Endothelial cell of umbilical vein (primary cell): ENCODE data around the gene C1orf210. TPM values are rescaled to one million over a fixed set of nuclear protein-coding genes. Genes with fewer than 3 reads are reported as not detected.

Experiments
- BruUV-seq: library from RNA; stranded (reverse); fragments of 400-500 nt; replicated peaks from 2 replicates; lab custom pipeline; 2021; lab: Mats Ljungman, UMichigan
- CTCF ChIA-PET: fragments of 300-600, 350-600 bp; sonication (Branson Sonifier 250); formaldehyde crosslinking; loops from one replicate; lab custom pipeline; 2021; ENCODE audit warnings: antibody characterized with exemption, inconsistent platforms; lab: Charles Lee
- POLR2A ChIA-PET: fragments of 300-600, 350-600 bp; sonication (Branson Sonifier 250); formaldehyde crosslinking; loops from one replicate; lab custom pipeline; 2021; ENCODE audit warnings: antibody characterized with exemption, inconsistent platforms; lab: Charles Lee
- DNase-seq: peaks from one replicate; pipeline ENCODE4 v3.0.0-alpha.2; 2011; ENCODE audit warnings: low read depth, low spot score
- FAIRE-seq: peaks from 2 replicates; lab custom pipeline; 2011; peaks lifted over from hg19 to GRCh38; lab: Jason Lieb, UNC
- H2AFZ ChIP-seq: 2 replicates; pipeline ENCODE4 v1.6.0; 2012; ENCODE audit warnings: low read depth, low read length, control low read depth, inconsistent platforms
- H3K27ac ChIP-seq: 2 replicates; pipeline ENCODE4 v1.5.1; 2011; ENCODE audit warnings: low read depth, mild to moderate bottlenecking, control low read depth, low read length, moderate library complexity; ENCODE audit not compliant: insufficient read depth
- H3K27me3 ChIP-seq, 2 experiments: 2 replicates each; pipeline versions ENCODE4 v1.6.0 to v1.6.1; 2011; ENCODE audit warnings: low read length in 2 of 2, mixed read lengths in 1 of 2; ENCODE audit not compliant: control insufficient read depth in 2 of 2, insufficient read depth in 2 of 2
- H3K36me3 ChIP-seq, 2 experiments: 2 replicates in 1 of 2; 3 replicates in 1 of 2; pipeline ENCODE4 v1.5.1; 2011; ENCODE audit warnings: low read length in 2 of 2, mild to moderate bottlenecking in 1 of 2, moderate library complexity in 1 of 2; ENCODE audit not compliant: control insufficient read depth in 2 of 2, insufficient read depth in 2 of 2; ENCODE audit errors: extremely low read depth in 1 of 2
- H3K4me1 ChIP-seq: 3 replicates; pipeline ENCODE4 v1.5.1; 2011; ENCODE audit warnings: mild to moderate bottlenecking, low read length; ENCODE audit not compliant: control insufficient read depth, insufficient read depth; ENCODE audit errors: extremely low read depth
- H3K4me2 ChIP-seq: 2 replicates; pipeline ENCODE4 v1.6.1; 2011; ENCODE audit warnings: low read length, control low read depth, mixed read lengths; ENCODE audit not compliant: insufficient read depth
- H3K4me3 ChIP-seq, 3 experiments: fragments of 200-600 bp in 1 of 3; sonication (generic), shearing (Covaris generic) in 1 of 3; replicated peaks in 1 of 3; 2 replicates each; pipeline ENCODE4 v1.5.1; 2011 to 2016; ENCODE audit warnings: control low read depth in 3 of 3, low read length in 3 of 3, mild to moderate bottlenecking in 2 of 3, inconsistent platforms in 1 of 3, low read depth in 1 of 3, moderate library complexity in 1 of 3; ENCODE audit not compliant: insufficient read depth in 1 of 3
- H3K79me2 ChIP-seq: 2 replicates; pipeline ENCODE4 v1.6.0; 2012; ENCODE audit warnings: low read length, inconsistent platforms; ENCODE audit not compliant: control insufficient read depth, insufficient read depth
- H3K9ac ChIP-seq: replicated peaks from 2 replicates; pipeline ENCODE3; 2011; ENCODE audit warnings: low read length, control low read depth; ENCODE audit not compliant: insufficient read depth; ENCODE audit errors: extremely low read depth
- H3K9me1 ChIP-seq: replicated peaks from 3 replicates; pipeline ENCODE4 v1.6.0; 2011; ENCODE audit warnings: mild to moderate bottlenecking, low read length; ENCODE audit not compliant: control insufficient read depth, insufficient read depth; ENCODE audit errors: extremely low read depth
- H3K9me3 ChIP-seq: replicated peaks from 2 replicates; pipeline ENCODE4 v1.5.1; 2012; ENCODE audit warnings: low read length, inconsistent platforms; ENCODE audit not compliant: control insufficient read depth, insufficient read depth
- H4K20me1 ChIP-seq: replicated peaks from 2 replicates; pipeline ENCODE3; 2011; ENCODE audit warnings: mild to moderate bottlenecking, low read length; ENCODE audit not compliant: control insufficient read depth, insufficient read depth; ENCODE audit errors: extremely low read depth
- CTCF ChIP-seq, 2 donors: IDR thresholded peaks; 1 replicate in 1 of 2; 2 replicates in 1 of 2; pipeline ENCODE4 v1.5.1; 2011; ENCODE audit warnings: low read length in 2 of 2, mild to moderate bottlenecking in 2 of 2, moderate library complexity in 2 of 2, control low read depth in 1 of 2, inconsistent platforms in 1 of 2, low read depth in 1 of 2; ENCODE audit not compliant: insufficient read depth in 1 of 2; ENCODE audit errors: extremely low read depth in 1 of 2
- EZH2 ChIP-seq: IDR thresholded peaks from 2 replicates; pipeline ENCODE4 v1.6.1; 2012; ENCODE audit warnings: borderline replicate concordance, low read depth, mild to moderate bottlenecking, moderate library complexity, low read length, inconsistent platforms; ENCODE audit not compliant: severe bottlenecking
- FOS ChIP-seq: IDR thresholded peaks from 2 replicates; pipeline ENCODE4 v1.6.1; 2011; ENCODE audit warnings: mild to moderate bottlenecking, low read length, moderate library complexity, borderline replicate concordance; ENCODE audit not compliant: insufficient read depth
- GATA2 ChIP-seq: IDR thresholded peaks from 2 replicates; pipeline ENCODE4 v1.7.0; 2011; ENCODE audit warnings: low read depth, mild to moderate bottlenecking, moderate library complexity, mixed read lengths, low read length; ENCODE audit not compliant: insufficient read length, insufficient read depth
- JUN ChIP-seq: IDR thresholded peaks from 2 replicates; pipeline ENCODE4 v1.6.1; 2011; ENCODE audit warnings: borderline replicate concordance, low read depth; ENCODE audit not compliant: insufficient read length, insufficient read depth
- MAX ChIP-seq: IDR thresholded peaks from 2 replicates; pipeline ENCODE4 v1.6.1; 2011; ENCODE audit not compliant: insufficient read depth, insufficient read length
- MYC ChIP-seq: IDR thresholded peaks from one replicate; pipeline ENCODE4 v1.6.1; 2011; ENCODE audit warnings: mild to moderate bottlenecking, low read depth, low read length
- POLR2A ChIP-seq: IDR thresholded peaks from 2 replicates; pipeline ENCODE4 v1.6.1; 2012; ENCODE audit warnings: low read depth, mild to moderate bottlenecking, control low read depth, low read length
- POLR2AphosphoS5 ChIP-seq: IDR thresholded peaks from 2 replicates; pipeline ENCODE4 v1.6.1; 2012; ENCODE audit warnings: low read depth, mild to moderate bottlenecking, control low read depth, low read length, moderate library complexity; ENCODE audit not compliant: insufficient read depth
- dilution Hi-C: fragments of 300-500 bp; cut with MboI; formaldehyde crosslinking; loops from one replicate; pipeline ENCODE4 v1.15.0; 2019; ENCODE audit warnings: low sequenced_read_pairs; ENCODE audit not compliant: extremely low pct_ligation_motif_present
- intact Hi-C: fragments of 100-400 bp; cut with micrococcal nuclease; formaldehyde crosslinking; loops from one replicate; pipeline ENCODE4 v1.10.0; 2022
- polyA plus RNA-seq, 4 experiments: library from polyadenylated mRNA; depleted of rRNA in 3 of 4; stranded (reverse) in 3 of 4; unstranded in 1 of 4; fragments of >200 nt; gene quantifications; 2 replicates each; pipeline versions ENCODE4 v1.2.1 to v1.2.3, GENCODE V29; 2011 to 2012; ENCODE audit warnings: missing spikeins in 1 of 4
- total RNA-seq: library from RNA; stranded (reverse); gene quantifications from 2 replicates; pipeline ENCODE4 v1.2.3, GENCODE V29; 2021

Gene C1orf210
- total and polyA plus RNA-seq, 2 donors (not counting 3 experiments of a cell fraction or from before 2014, with no cell fraction given), result not detected

GRCh38 chr1:43293176-43293575 lies 7.8 kb upstream of the C1orf210 start:
- DNase-seq, result no peak
- CTCF ChIA-PET, result interaction anchor here (1.2 kb wide), 1 partner anchor 21 kb away, joined by 3 read pairs; no protein-coding TSS in a partner anchor
- FAIRE-seq, result no peak

More at GRCh38 chr1:43293176-43293575, 7.8 kb upstream of the C1orf210 start:
- Histone ChIP-seq H3K4me3 (no peak overlapping the region), H3K9me3 (no peaks in the 10 kb centered on the region), H3K27me3 (peaks cover 0 to 3% of the 10 kb centered on the region in 2 experiments), H2AFZ (no peak overlapping the region), H3K36me3 (no peaks in the 10 kb centered on the region), H3K79me2 (no peaks in the 10 kb centered on the region), H3K9ac (no peak overlapping the region), H3K9me1 (no peaks in the 10 kb centered on the region), H3K27ac (no peak overlapping the region), H3K4me1 (peaks cover 26% of the 10 kb centered on the region), H4K20me1 (no peaks in the 10 kb centered on the region), H3K4me2 (no peak overlapping the region)
- dilution Hi-C loops, result no loop called here
- TF ChIP-seq POLR2A (no peak), GATA2 (no peak), CTCF (IDR thresholded peaks at IDR 0.05; ENCODE audit: extremely low read depth in 1 of 2, insufficient read depth in 1 of 2, low read depth in 1 of 2, low read length in 2 of 2) (no peak), POLR2AphosphoS5 (no peak), JUN (no peak), MAX (no peak), FOS (no peak), EZH2 (no peak), MYC (no peak)
- intact Hi-C loops, result no loop called here
- BruUV-seq, result no TSS peak
- POLR2A ChIA-PET, result interaction anchor here (0.7 kb wide), 1 partner anchor 9 kb away, joined by 3 read pairs; no protein-coding TSS in a partner anchor
